Activated T-cell treated with anti-CD3 and anti-CD28 coated beads, Interleukin-2, amount 50 U/mL, for 72 hours (primary cell): ENCODE measurements around the gene CAPSL. TPM values are rescaled to one million over a fixed set of nuclear protein-coding genes. Genes with fewer than 3 reads are reported as not detected.
"Not testable (repeated sequence)": the region's sequence is repeated elsewhere in the genome, so short reads cannot be mapped to it uniquely, and the experiment has no call there.

Experiments used
- ATAC-seq, 2 donors: fragments of 150-1000 bp; cut with Tn5 transposase; replicated peaks in 1 of 2; 2 replicates each; pipeline ENCODE4 v1.10.0; 2021; ENCODE audit warnings: moderate library complexity in 2 of 2, mild to moderate bottlenecking in 1 of 2
- DNase-seq, 2 donors: peaks; one replicate each; pipeline ENCODE4 v3.0.0; 2021 to 2022; ENCODE audit warnings: mixed read lengths in 1 of 2
- H3K27ac Mint-ChIP-seq: one replicate; pipeline ENCODE4 v1.8.0; 2022; ENCODE audit warnings: mild to moderate bottlenecking, moderate library complexity, mixed read lengths
- H3K27me3 Mint-ChIP-seq: one replicate; pipeline ENCODE4 v1.8.0; 2022; ENCODE audit warnings: low read depth, mixed read lengths
- H3K36me3 Mint-ChIP-seq, 2 donors: one replicate each; pipeline ENCODE4 v1.8.0; 2022; ENCODE audit warnings: mixed read lengths in 2 of 2, mild to moderate bottlenecking in 1 of 2; ENCODE audit not compliant: insufficient read depth in 2 of 2
- H3K4me1 Mint-ChIP-seq: one replicate; pipeline ENCODE4 v1.8.0; 2022; ENCODE audit warnings: low read depth, mixed read lengths
- H3K4me3 Mint-ChIP-seq, 2 donors: one replicate each; pipeline ENCODE4 v1.8.0; 2022; ENCODE audit warnings: mild to moderate bottlenecking in 2 of 2, mixed read lengths in 2 of 2, moderate library complexity in 2 of 2
- H3K9me3 Mint-ChIP-seq, 2 donors: one replicate each; pipeline ENCODE4 v1.8.0; 2022; ENCODE audit warnings: mixed read lengths in 2 of 2
- total RNA-seq, 2 donors: library from RNA; stranded (reverse); gene quantifications; one replicate each; pipeline ENCODE4 v1.2.3, GENCODE V29; 2022

CAPSL gene
- 1 to 10 TPM; 1.3 to 2.3 TPM for total RNA-seq

DNA sequence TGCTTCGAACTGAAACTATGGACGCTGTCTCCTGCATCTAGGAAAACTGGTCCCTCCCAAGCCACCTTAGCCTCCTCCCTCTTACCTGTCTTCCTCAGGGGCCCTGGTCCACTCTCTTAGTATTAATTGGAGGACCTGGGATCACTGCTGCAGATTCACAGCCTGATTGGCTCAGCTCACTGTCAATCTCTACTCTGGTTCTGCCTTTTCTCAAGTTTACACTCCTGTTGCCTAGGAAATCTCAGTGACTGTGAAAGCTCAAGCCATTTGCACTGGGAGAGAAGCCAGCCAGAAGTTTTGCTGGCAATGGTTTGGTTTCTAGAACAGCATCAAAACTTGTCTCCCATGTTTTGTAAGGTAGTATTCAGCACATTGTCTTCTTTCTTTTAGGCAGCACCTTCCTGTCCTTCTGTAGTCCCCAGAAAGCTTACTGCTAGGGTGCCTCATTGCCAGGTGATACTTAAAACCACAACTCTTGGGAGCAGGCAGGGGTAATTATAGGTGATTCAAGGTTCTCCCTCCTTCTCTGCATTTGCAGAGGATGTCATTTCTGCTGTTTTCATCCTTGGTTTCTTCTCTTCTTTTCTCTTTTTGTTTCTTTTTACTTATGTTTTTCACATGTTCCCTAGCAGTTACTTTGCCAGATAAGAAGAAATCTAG, at the start of gene CAPSL:
CAPSL (minus strand) TSS at position 55 of the 660 bp plus-strand sequence. CDS start 17,502 bp downstream, outside the sequence.
- Mint-ChIP-seq H3K4me1 (peaks cover 8% of the 10 kb centered on the region), H3K36me3 (no peaks in the 10 kb centered on the region), H3K4me3 (no peak within 1 kb of the TSS), H3K27me3 (peaks cover 10% of the 10 kb centered on the region), H3K9me3 (no peaks in the 10 kb centered on the region), H3K27ac (no peak within 1 kb of the TSS)
- DNase-seq (no peak), ATAC-seq (peak in 1 of 2 donors; percentile 35)

GRCh38 chr5:35987776-35988175, 49.4 kb upstream of the CAPSL start:
- ATAC-seq (no peak), DNase-seq (no peak)
- Mint-ChIP-seq H3K36me3 (peaks cover 0 to 1% of the 10 kb centered on the region in 2 donors), H3K4me3 (no peak overlapping the region), H3K4me1 (no peaks in the 10 kb centered on the region), H3K27ac (no peak overlapping the region), H3K9me3 (peaks cover 2% of the 10 kb centered on the region in 2 donors), H3K27me3 (peaks cover 36% of the 10 kb centered on the region)

- Mint-ChIP-seq H3K4me1 (no peaks in the 10 kb centered on the region), H3K27me3 (no peaks in the 10 kb centered on the region), H3K4me3 (no peak overlapping the region), H3K9me3 (peaks cover 12 to 14% of the 10 kb centered on the region in 2 donors), H3K36me3 (peaks cover 1 to 8% of the 10 kb centered on the region in 2 donors), H3K27ac (no peak overlapping the region)
- ATAC-seq = no peak
- no peak for DNase-seq
Observed at GRCh38 chr5:35979715-35980114, 41.3 kb upstream of the CAPSL start.

GRCh38 chr5:35976859-35977258, 38.4 kb upstream of the CAPSL start:
- not testable (repeated sequence) for DNase-seq, ATAC-seq, H3K4me3 Mint-ChIP-seq, H3K4me1 Mint-ChIP-seq, H3K36me3 Mint-ChIP-seq, H3K27ac Mint-ChIP-seq, H3K27me3 Mint-ChIP-seq, H3K9me3 Mint-ChIP-seq

GRCh38 chr5:35974570-35974969, 36.1 kb upstream of the CAPSL start:
- H3K27ac Mint-ChIP-seq = no peak overlapping the region
- ATAC-seq = no peak
- peaks cover 0 to 6% of the 10 kb centered on the region in 2 donors for H3K36me3 Mint-ChIP-seq

GRCh38 chr5:35971878-35972210, 33.4 kb upstream of the CAPSL start:
- no peak overlapping the region for H3K4me3 Mint-ChIP-seq
- H3K27me3 Mint-ChIP-seq = peaks cover 9% of the 10 kb centered on the region
- no peak overlapping the region for H3K27ac Mint-ChIP-seq
- H3K4me1 Mint-ChIP-seq = no peaks in the 10 kb centered on the region
- peaks cover 0 to 4% of the 10 kb centered on the region in 2 donors for H3K36me3 Mint-ChIP-seq
- H3K9me3 Mint-ChIP-seq = peaks cover 0 to 2% of the 10 kb centered on the region in 2 donors
- ATAC-seq = no peak
- no peak for DNase-seq

More at GRCh38 chr5:35974570-35974969, 36.1 kb upstream of the CAPSL start:
- peaks cover 4 to 5% of the 10 kb centered on the region in 2 donors for H3K9me3 Mint-ChIP-seq
- no peak for DNase-seq
- H3K4me1 Mint-ChIP-seq = no peaks in the 10 kb centered on the region
- H3K27me3 Mint-ChIP-seq = peaks cover 5% of the 10 kb centered on the region
- no peak overlapping the region for H3K4me3 Mint-ChIP-seq

- H3K27ac Mint-ChIP-seq = no peak overlapping the region
- peaks cover 9% of the 10 kb centered on the region for H3K27me3 Mint-ChIP-seq
- no peaks in the 10 kb centered on the region for H3K9me3 Mint-ChIP-seq
- ATAC-seq (no peak), DNase-seq (no peak)
- no peaks in the 10 kb centered on the region for H3K4me1 Mint-ChIP-seq
- no peak overlapping the region for H3K4me3 Mint-ChIP-seq
- peaks cover 0 to 3% of the 10 kb centered on the region in 2 donors for H3K36me3 Mint-ChIP-seq
Observed at GRCh38 chr5:35971186-35971877, 32.9 kb upstream of the CAPSL start.

DNA sequence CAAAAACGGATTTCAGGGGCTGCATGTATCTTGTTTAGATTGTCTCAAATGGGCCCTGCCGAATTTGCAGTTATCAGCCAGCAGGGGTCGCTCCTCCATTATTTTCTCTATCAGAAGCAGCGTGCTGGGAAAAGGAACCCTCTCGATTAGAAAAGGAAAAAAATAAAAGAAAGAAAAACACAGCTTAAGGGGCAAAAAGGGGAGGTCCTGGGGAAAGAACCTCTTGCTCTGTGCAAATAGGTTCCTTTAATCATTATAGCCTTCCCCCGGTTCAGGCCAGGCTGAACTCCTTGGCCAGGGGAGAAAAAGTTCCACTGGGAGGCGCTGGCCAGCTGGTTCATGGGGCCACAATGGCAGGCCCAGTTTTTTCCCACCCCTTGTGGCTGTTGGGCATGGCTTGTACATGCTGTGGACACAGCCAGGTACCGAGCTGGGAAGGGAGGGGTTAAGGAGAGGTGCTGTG, 25.0 kb upstream of the CAPSL start:
- Mint-ChIP-seq H3K36me3 (peaks cover 0 to 3% of the 10 kb centered on the region in 2 donors), H3K27me3 (peaks cover 19% of the 10 kb centered on the region), H3K4me1 (no peaks in the 10 kb centered on the region), H3K9me3 (no peaks in the 10 kb centered on the region), H3K27ac (no peak overlapping the region), H3K4me3 (no peak overlapping the region)
- ATAC-seq (no peak), DNase-seq (peak; percentile 4 to 5)

DNA sequence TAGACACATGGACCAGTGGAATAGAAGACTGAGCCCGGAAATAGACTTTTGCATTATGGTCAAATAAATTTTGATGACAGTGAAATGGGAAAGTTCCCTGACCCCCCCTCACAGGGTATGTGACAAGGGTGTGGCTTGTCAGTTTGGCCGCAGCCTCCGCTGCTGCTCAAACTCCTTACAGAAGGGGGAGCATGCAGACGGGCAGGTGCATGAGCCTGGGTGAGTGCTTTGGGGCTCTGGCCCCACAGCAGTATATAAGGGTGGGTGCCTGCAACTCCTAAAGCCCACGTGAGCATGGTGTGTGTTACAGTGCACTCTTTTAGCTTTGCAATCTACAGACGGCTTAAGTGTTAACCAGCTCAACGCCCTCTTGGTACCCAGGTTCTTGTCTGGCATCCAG, 21.9 kb upstream of the CAPSL start:
- no peaks in the 10 kb centered on the region for H3K4me1 Mint-ChIP-seq
- no peak overlapping the region for H3K4me3 Mint-ChIP-seq
- peaks cover 0 to 3% of the 10 kb centered on the region in 2 donors for H3K36me3 Mint-ChIP-seq
- H3K27ac Mint-ChIP-seq = no peak overlapping the region
- H3K27me3 Mint-ChIP-seq = peaks cover 19% of the 10 kb centered on the region
- no peak for DNase-seq
- ATAC-seq = no peak
- no peaks in the 10 kb centered on the region for H3K9me3 Mint-ChIP-seq

DNA sequence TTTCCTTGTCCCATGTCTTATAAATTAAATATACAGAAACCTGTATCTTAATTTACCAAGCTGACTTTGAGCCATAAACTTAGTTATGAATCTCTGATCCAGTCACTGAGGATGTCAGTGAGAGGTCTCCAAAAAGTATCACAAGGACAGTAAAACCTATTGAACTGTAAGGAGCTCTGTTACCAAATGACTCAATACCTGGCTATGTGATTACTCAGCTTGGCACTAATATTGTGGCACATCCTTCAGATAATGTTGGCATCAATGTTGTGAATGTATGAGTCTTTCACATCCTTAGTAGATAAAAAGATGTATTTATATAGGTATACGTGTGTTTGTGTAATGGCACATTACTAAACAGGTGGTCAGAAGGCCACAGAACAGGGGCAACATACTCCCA, 18.0 kb upstream of the CAPSL start:
- Mint-ChIP-seq H3K36me3 (peaks cover 0 to 5% of the 10 kb centered on the region in 2 donors), H3K27ac (no peak overlapping the region), H3K4me1 (no peaks in the 10 kb centered on the region), H3K27me3 (peaks cover 48% of the 10 kb centered on the region), H3K4me3 (no peak overlapping the region), H3K9me3 (peaks cover 0 to 4% of the 10 kb centered on the region in 2 donors)
- ATAC-seq = no peak
- no peak for DNase-seq

DNA sequence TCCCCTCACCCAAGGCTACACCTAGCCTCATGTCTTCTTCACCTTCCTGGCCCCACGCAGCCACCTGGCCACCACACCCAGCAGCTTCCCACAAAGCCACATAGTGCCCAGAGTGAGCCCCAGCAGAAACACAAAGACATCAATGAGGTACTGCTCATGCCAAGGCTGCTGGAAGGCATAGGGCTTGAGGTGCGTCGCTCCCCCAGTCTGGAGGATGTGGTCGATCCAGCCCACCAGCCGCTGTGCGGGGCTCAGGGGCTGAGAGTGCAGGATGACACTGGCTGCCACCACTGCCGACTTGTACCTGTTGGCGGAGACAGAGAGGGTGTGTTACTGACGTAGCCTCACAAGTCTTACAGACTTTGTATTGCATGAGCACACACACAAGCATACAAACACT, 15.8 kb upstream of the CAPSL start:
- Mint-ChIP-seq H3K4me1 (no peaks in the 10 kb centered on the region), H3K27me3 (peaks cover 51% of the 10 kb centered on the region), H3K4me3 (no peak overlapping the region), H3K36me3 (peaks cover 0 to 5% of the 10 kb centered on the region in 2 donors), H3K27ac (no peak overlapping the region), H3K9me3 (peaks cover 0 to 4% of the 10 kb centered on the region in 2 donors)
- DNase-seq (peak; percentile 16 to 22), ATAC-seq (peak; percentile 52 to 58)

DNA sequence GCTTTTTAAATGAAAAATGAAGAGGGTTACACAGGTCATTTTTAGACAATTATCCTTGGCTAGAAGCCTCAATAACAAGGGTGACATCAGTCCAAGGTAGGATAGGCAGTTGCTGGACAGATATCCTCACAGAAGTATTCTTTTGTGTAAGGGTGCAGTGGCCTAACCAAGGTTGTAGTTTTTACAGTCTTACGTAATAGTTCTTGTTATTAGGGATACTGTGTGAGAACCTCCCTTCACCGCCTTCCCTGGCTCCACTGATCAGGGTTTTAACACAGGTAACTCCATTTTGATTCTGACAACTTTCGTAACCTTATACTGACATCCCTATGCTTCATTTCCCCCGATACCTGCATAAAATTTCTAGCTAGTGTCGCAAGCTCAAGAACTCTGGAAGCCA, 8.7 kb upstream of the CAPSL start:
- H3K4me1 Mint-ChIP-seq = no peaks in the 10 kb centered on the region
- H3K27me3 Mint-ChIP-seq = peaks cover 25% of the 10 kb centered on the region
- no peak overlapping the region for H3K4me3 Mint-ChIP-seq
- ATAC-seq (no peak), DNase-seq (no peak)
- H3K36me3 Mint-ChIP-seq = no peaks in the 10 kb centered on the region
- H3K9me3 Mint-ChIP-seq = no peaks in the 10 kb centered on the region
- H3K27ac Mint-ChIP-seq = no peak overlapping the region

DNA sequence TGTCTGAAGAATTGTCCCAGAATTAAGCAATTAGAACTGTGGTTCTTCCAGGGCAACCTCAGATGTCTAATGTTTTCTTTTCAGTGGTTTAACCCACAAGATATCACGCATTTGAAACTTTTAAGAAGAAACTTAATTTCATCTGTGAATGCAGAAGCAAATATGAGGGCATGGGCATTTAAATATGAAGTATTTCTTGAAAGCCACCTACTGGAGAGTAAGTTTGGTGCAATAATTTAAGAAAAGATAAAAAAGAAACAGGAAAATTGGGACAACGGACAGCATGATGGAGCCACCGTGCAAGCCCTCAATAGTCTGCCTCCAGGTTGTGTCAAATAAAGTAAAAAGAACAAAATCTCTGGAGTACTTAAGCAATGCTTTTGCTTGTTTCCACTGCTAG, 1.2 kb upstream of the CAPSL start:
- peaks cover 12% of the 10 kb centered on the region for H3K27me3 Mint-ChIP-seq
- H3K4me1 Mint-ChIP-seq = peaks cover 8% of the 10 kb centered on the region
- no peaks in the 10 kb centered on the region for H3K9me3 Mint-ChIP-seq

More for the DNA sequence above, 1.2 kb upstream of the CAPSL start:
- no peak overlapping the region for H3K4me3 Mint-ChIP-seq
- H3K36me3 Mint-ChIP-seq = no peaks in the 10 kb centered on the region
- no peak for DNase-seq
- ATAC-seq = no peak
- H3K27ac Mint-ChIP-seq = no peak overlapping the region
